ENCODE data around the gene PGAM5.
"Not testable (repeated sequence)": the region's sequence is repeated elsewhere in the genome, so short reads cannot be mapped to it uniquely, and the experiment has no call there.

The PGAM5 gene

GRCh38 chr12:132689227-132689626 lies 21.4 kb upstream of the PGAM5 start:
- DNase-seq (ENCODE audit: low spot score): no peak

DNA sequence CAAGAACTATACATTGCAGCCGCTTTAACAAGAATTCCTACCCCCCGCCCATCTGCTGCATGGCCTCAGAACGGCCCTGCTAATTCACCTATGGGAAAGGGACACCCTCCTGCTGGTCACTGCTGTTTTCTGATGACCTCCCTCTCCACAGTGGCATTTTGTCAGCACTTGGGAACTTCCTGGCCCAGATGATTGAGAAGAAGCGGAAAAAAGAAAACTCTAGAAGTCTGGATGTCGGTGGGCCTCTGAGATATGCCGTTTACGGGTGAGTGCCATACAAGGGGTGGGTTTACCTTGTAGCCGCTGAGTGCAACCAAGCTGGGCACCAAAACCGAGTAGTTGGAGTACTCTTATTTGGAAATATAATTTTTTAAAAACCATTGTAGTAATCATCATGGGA lies 20.5 kb upstream of the PGAM5 start:
- DNase-seq (ENCODE audit: low spot score): no peak

DNA sequence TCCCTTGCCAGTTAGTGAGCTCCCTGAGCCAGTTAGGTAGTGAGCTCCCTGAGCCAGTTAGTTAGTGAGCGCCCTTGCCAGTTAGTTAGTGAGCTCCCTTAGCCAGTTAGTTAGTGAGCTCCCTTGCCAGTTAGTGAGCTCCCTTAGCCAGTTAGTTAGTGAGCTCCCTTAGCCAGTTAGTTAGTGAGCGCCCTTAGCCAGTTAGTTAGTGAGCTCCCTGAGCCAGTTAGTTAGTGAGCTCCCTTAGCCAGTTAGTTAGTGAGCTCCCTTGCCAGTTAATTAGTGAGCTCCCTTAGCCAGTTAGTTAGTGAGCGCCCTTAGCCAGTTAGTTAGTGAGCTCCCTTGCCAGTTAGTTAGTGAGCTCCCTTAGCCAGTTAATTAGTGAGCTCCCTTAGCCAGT lies 18.6 kb upstream of the PGAM5 start:
- DNase-seq (ENCODE audit: low spot score): not testable (repeated sequence)

DNA sequence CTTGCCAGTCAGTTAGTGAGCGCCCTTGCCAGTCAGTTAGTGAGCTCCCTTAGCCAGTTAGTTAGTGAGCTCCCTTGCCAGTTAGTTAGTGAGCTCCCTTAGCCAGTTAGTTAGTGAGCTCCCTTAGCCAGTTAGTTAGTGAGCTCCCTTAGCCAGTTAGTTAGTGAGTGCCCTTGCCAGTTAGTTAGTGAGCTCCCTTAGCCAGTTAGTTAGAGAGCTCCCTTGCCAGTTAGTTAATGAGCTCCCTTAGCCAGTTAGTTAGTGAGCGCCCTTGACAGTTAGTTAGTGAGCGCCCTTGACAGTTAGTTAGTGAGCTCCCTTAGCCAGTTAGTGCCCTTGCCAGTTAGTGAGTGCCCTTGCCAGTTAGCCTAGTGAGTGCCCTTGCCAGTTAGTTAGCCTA lies 15.8 kb upstream of the PGAM5 start:
- not testable (repeated sequence) for DNase-seq (ENCODE audit: low spot score)

GRCh38 chr12:132695431-132695830 lies 15.2 kb upstream of the PGAM5 start:
- no peak for DNase-seq (ENCODE audit: low spot score)

DNA sequence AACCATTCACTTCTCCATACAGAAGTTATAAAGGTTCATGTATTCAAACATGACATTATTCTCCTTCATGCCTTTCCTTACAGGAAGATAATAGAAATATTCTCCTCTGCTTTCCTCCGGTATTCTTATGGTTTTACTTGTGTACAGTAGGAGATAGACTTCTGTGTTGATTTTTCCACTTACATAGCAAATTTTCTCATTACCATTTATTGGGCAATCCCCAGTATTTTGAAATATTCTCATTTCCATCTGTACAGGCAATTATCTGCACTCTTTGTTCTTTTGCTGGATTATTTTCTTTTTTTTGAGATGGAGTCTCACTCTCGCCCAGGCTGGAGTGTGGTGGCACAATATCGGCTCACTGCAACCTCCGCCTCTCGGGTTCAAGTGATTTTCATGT lies 12.3 kb upstream of the PGAM5 start:
- DNase-seq (ENCODE audit: low spot score): no peak

- no peak for DNase-seq (ENCODE audit: low spot score)
Observed at GRCh38 chr12:132700212-132700822, 10.3 kb upstream of the PGAM5 start.

DNA sequence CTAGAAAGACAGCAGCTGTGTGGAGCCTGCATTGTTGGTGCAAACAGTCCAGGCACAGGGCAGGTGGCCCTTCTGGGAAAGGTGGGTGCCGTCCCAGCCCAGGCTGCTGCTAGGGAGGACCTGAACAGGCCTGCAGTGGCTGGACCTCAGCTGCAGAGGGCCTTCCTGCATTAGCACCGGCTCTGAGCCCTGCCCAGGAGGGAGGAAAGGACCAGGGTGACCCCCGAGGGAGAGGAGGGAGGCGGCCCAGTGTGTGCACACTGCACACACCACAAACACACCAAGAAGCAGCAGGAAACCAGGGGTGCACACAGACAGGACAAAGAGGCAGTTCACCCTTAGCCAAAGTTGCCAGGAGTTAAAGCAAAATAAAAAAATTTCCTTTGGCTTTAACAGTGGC lies 8.0 kb upstream of the PGAM5 start:
- DNase-seq (ENCODE audit: low spot score): no peak

- DNase-seq (ENCODE audit: low spot score): no peak
Observed at GRCh38 chr12:132703641-132704040, 7.0 kb upstream of the PGAM5 start.

DNA sequence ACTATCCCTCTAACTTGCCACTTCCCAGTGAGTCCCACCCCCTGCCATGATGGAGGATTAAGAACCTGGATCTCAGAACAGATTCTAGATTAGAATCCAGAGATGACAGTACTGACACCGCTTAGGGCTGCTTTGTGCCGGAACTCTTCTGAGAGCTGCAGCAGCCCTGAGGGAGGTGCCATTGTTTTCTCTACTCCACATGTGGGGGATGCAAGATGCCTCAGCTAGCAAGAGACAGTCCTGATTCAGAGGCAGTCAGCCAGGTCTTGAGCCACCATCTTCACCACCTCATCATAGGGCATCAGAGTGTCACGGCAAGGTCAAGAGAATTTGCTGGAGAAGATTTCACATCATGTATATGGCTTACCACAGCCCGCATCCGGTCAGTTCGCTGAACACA lies 3.4 kb upstream of the PGAM5 start:
- no peak for DNase-seq (ENCODE audit: low spot score)

DNA sequence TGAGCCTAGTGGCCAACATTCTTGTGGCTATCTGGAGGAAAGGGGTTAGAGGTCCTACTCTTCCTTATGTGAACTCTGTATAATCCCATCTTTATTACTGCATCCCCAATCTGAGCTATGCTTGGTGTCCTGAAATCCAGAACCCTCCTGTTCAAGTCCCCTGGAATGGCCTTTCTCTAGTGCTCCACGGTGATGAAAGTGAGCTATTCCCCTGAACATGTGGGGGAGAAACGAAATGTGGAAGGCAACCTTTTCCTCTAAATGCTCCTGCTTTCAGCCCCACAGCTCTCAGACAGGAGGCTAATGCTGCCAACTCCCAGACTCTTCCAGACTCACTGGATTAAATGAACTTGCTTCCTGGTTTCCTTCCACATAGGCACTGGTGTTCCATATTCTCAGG lies 2.5 kb upstream of the PGAM5 start:
- no peak for DNase-seq (ENCODE audit: low spot score)

- DNase-seq (ENCODE audit: low spot score): no peak
Observed at GRCh38 chr12:132710043-132710404, 618 bp upstream of the PGAM5 start.

- DNase-seq (ENCODE audit: low spot score): no peak
Observed at GRCh38 chr12:132711080-132711843, 620 bp downstream of the PGAM5 start.

DNA sequence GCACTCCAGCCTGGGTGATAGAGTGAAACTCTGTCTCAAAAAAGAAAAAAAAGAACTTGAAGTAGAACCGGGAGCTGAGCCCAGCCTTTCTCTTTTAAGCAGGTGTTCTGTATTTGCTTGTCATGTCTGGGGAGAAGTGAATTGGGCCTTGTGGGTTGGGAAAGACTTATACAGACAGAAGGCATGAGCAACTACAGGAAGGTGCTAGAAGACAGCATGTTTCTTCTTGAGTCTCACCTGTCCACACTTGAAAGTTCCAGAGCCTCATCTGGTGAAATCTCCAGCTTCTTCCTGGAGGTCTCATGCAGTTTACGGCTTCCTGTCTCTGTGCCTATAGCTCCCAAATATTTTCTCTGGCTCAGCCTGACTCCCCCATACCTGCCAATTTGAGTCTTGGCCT lies 2.5 kb downstream of the PGAM5 start:
- no peak for DNase-seq (ENCODE audit: low spot score)

DNA sequence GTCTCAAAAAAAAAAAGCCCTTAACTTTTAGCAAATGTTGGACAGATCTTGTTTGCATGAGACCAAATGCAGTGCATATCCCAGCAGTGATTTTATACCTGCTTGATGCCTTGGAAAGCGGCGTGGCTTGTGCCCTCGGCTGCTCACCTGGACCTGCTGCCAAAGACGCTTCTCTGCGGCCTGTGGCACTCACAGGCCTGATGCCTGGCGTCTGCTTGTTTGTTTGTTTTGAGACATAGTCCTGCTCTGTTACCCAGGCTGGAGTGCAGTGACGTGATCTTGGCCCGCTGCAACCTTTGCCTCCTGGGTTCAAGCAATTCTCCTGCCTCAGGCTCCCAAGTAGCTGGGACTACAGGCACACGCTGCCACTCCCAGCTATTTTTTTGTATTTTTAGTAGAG lies 5.2 kb downstream of the PGAM5 start:
- DNase-seq (ENCODE audit: low spot score): no peak

DNA sequence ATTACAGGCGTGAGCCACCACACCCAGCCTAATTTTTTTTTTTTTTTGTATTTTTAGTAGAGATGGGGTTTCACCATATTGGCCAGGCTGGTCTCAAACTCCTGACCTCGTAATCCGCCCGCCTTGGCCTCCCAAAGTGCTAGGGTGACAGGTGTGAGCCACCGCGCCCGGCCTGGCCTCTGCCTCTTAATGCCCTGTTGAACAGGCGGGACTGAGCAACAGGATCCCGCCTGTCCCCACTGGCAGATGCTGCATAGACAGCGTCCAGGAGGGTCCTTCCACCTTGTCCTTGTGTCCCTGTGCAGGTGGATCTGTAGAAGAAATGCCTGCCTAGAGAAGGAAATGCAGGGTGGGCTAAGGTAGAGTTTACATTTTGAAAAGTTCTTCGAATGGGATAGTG lies 5.7 kb downstream of the PGAM5 start:
- no peak for DNase-seq (ENCODE audit: low spot score)

DNA sequence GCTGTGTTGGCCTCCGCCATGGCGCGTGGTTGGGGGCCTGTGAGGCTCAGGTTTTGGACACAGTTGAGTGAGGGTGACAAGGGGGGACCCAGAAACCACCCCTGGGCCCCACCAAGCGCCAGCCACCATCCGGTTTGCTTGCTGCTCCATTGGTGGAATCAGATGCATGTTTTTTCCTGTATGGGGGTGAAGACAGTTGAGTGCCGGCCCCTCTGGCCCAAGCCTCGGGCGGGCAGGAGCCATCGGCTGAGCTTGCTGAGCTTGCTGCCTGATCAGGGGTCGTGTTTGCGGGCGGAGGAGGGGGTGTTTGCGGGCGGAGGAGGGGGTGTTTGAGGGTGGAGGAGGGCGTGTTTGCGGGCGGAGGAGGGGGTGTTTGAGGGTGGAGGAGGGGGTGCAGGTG lies 6.4 kb downstream of the PGAM5 start:
- no peak for DNase-seq (ENCODE audit: low spot score)

GRCh38 chr12:132717531-132718387 lies 7.1 kb downstream of the PGAM5 start:
- DNase-seq (ENCODE audit: low spot score): no peak

GRCh38 chr12:132718644-132719043 lies 8.0 kb downstream of the PGAM5 start:
- DNase-seq (ENCODE audit: low spot score): no peak

DNA sequence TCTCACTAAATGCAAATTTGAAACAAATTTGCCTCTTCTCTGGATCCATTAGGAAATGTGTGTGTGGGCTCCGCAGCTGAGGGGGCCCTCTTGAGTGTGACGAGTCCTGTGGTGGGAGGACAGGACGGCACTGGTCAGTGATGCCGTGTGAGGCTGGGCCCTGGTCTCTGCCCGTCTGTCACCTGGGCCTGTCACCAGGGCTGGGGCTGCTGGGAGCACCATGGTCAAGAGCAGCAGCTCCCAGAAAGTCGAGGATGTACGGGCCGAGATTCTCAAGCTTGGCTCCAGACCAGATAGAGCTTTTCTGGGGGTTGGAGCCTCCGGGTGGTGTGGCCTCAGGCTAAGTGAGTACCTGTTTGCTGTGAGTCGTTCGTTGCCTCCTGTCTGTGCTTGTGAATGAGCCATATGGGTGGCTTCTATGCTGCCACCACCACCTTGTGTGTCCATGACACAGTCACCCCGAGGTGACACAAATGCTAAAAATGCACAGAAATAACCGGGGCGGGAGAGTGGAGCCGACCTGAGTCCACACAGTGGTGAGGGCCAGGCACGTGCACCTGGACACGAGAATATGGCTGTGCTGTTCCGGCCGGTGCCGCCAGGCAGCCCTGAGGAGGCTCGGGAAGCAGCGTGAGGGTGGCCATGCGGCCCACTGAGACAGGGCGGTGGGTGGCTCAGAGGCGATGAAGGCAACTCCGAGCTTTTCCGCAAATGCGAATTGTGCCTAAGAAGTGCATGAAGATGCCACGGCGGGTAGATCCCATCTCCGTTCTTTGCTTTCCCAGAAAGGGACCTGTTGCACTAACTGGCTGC lies 8.7 kb downstream of the PGAM5 start:
- no peak for DNase-seq (ENCODE audit: low spot score)

GRCh38 chr12:132719954-132720324 lies 9.3 kb downstream of the PGAM5 start:
- no peak for DNase-seq (ENCODE audit: low spot score)

GRCh38 chr12:132720606-132721345 lies 10.1 kb downstream of the PGAM5 start:
- DNase-seq (ENCODE audit: low spot score): no peak

All from iPS-NIHi11 (cell line).